Stimulated activated CD4-positive, alpha-beta T cell treated with anti-CD3 and anti-CD28 coated beads, Interleukin-4, amount 100 ng/mL, for 24 hours (primary cell): Measurements from ENCODE around the gene ALPK3.

ENCODE experiments used
- DNase-seq: peaks from one replicate; pipeline ENCODE4 v3.0.0-alpha.2; 2020

The ALPK3 gene

GRCh38 chr15:84799511-84800187, 17.5 kb upstream of the ALPK3 start:
- no peak for DNase-seq

- DNase-seq, result no peak
Measured at GRCh38 chr15:84800365-84800806, 16.8 kb upstream of the ALPK3 start.

GRCh38 chr15:84804005-84804900, 12.9 kb upstream of the ALPK3 start:
- DNase-seq, result no peak

- no peak for DNase-seq
Measured at GRCh38 chr15:84805221-84805620, 11.9 kb upstream of the ALPK3 start.

GRCh38 chr15:84807228-84807627, 9.9 kb upstream of the ALPK3 start:
- DNase-seq, result no peak

- no peak for DNase-seq
Measured at GRCh38 chr15:84810073-84810840, 6.9 kb upstream of the ALPK3 start.

GRCh38 chr15:84811151-84811550, 6.0 kb upstream of the ALPK3 start:
- DNase-seq, result no peak

- no peak for DNase-seq
Measured at GRCh38 chr15:84811828-84812227, 5.3 kb upstream of the ALPK3 start.

- no peak for DNase-seq
Measured at GRCh38 chr15:84812842-84813241, 4.3 kb upstream of the ALPK3 start.

GRCh38 chr15:84813435-84813834, 3.7 kb upstream of the ALPK3 start:
- DNase-seq, result no peak

- DNase-seq, result no peak
Measured at GRCh38 chr15:84813931-84814330, 3.2 kb upstream of the ALPK3 start.

- DNase-seq, result no peak
Measured at GRCh38 chr15:84814916-84815315, 2.2 kb upstream of the ALPK3 start.

GRCh38 chr15:84817466-84818081, 418 bp downstream of the ALPK3 start:
- DNase-seq, result no peak

GRCh38 chr15:84818261-84819131, 1.3 kb downstream of the ALPK3 start:
- DNase-seq, result no peak

- no peak for DNase-seq
Measured at GRCh38 chr15:84819291-84819768, 2.2 kb downstream of the ALPK3 start.

GRCh38 chr15:84819791-84820190, 2.6 kb downstream of the ALPK3 start:
- DNase-seq, result no peak

GRCh38 chr15:84821501-84822021, 4.4 kb downstream of the ALPK3 start:
- no peak for DNase-seq

- no peak for DNase-seq
Measured at GRCh38 chr15:84822653-84823281, 5.6 kb downstream of the ALPK3 start.

GRCh38 chr15:84823282-84823878, 6.2 kb downstream of the ALPK3 start:
- no peak for DNase-seq

- no peak for DNase-seq
Measured at GRCh38 chr15:84824260-84825007, 7.3 kb downstream of the ALPK3 start.
